Gastroesophageal sphincter (tissue), 3 donors: Measurements from ENCODE around the gene ZSWIM5.

Source experiments
- EP300 ChIP-seq: sonication (generic); formaldehyde crosslinking; IDR thresholded peaks from one replicate; pipeline ENCODE4 v1.6.1; 2017; ENCODE audit warnings: antibody characterized with exemption, mild to moderate bottlenecking
- POLR2A ChIP-seq, 2 donors: fragments of 450-650 bp; IDR thresholded peaks; one replicate each; pipeline ENCODE4 v1.6.1; 2017; ENCODE audit warnings: antibody characterized with exemption in 2 of 2, mild to moderate bottlenecking in 2 of 2, moderate library complexity in 1 of 2
- POLR2AphosphoS5 ChIP-seq: sonication (generic); formaldehyde crosslinking; IDR thresholded peaks from one replicate; pipeline ENCODE4 v1.6.1; 2017; ENCODE audit warnings: antibody characterized with exemption
- TF ChIP-seq, protein P1 (sequence below), 4 experiments: fragments of 200-600 bp in 2 of 4; fragments of 450-650 bp in 2 of 4; sonication (generic) in 1 of 4; IDR thresholded peaks; one replicate each; pipeline ENCODE4 v1.5.1; 2017 to 2019; ENCODE audit warnings: antibody characterized with exemption in 4 of 4, mild to moderate bottlenecking in 2 of 4, moderate library complexity in 2 of 4

DNA sequence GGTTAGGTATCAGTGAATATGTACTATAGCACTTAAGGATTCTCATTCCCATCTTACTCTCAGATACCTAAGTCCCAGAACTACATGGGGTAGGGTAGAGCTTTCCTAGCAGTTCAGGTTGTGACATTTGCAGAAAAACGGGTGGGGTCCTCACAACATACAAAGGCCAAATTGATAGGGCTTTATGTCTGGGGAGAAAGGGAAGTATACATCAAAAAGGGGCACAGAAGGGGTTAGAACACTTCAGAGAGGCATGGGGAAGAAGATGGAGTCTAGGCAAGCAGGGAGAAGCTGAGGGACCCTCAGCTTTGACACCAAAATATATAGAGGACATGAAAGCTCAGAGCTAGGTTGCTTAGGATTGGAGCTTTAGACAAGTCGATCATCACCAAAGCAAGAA, 190.7 kb downstream of the ZSWIM5 start:
- TF ChIP-seq, protein P1, sequence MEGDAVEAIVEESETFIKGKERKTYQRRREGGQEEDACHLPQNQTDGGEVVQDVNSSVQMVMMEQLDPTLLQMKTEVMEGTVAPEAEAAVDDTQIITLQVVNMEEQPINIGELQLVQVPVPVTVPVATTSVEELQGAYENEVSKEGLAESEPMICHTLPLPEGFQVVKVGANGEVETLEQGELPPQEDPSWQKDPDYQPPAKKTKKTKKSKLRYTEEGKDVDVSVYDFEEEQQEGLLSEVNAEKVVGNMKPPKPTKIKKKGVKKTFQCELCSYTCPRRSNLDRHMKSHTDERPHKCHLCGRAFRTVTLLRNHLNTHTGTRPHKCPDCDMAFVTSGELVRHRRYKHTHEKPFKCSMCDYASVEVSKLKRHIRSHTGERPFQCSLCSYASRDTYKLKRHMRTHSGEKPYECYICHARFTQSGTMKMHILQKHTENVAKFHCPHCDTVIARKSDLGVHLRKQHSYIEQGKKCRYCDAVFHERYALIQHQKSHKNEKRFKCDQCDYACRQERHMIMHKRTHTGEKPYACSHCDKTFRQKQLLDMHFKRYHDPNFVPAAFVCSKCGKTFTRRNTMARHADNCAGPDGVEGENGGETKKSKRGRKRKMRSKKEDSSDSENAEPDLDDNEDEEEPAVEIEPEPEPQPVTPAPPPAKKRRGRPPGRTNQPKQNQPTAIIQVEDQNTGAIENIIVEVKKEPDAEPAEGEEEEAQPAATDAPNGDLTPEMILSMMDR (IDR thresholded peaks at IDR 0.05) = no peak
- TF ChIP-seq EP300 (no peak), POLR2A (IDR thresholded peaks at IDR 0.05) (no peak), POLR2AphosphoS5 (no peak)
